ENCODE data around the gene PARD6A. TPM values are rescaled to one million over a fixed set of nuclear protein-coding genes. Genes with fewer than 3 reads are reported as not detected.
A peak's percentile ranks its signal among the peaks of the same experiment; 100 is the strongest.

The PARD6A gene
- total and polyA plus RNA-seq, 7 donors = 4.2 to 16.6 (median 12.8) TPM

DNA sequence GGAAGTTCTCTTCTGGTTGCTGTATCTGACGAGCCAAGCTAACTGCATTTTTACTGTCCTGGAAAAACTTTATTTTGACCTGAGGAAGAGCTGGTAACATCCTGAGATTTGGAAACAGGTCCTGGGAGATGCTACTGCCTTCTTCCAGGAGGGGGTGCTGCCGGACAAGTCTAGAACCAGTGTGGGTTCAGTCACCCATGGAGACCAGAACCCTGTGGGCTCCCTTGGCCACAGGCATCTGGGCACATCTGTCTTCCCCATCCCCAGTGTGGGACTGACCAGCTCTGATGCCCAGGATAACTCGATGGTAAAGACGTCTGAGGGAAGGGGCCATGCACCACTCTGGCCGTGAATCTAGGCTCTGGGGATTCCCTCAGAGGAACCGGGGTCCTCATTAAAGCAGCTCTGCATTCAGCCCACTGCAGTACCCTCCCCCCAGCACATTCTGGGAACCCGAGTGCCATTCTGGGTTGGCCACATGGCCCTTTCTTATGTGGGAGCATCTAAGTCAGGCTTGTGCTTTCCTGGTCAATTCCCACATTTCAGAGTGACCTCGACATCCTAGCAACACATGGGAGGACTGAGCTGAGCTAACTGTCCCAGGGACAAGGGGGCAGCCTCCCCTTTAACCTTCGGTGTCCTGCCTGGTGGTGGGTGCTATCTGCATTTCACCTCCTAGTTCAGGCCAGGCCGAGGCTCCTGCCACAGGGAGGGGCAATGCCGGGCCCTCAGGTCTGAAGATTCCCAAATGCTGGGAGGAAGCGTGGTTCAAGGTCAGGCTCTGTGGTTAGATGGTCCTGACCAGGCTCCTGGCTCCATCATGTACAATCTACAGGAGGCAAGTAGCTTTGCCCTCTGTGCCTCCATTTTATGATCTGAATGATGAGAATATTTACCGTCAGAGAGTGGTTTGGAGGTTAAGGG is 12.2 kb downstream of the PARD6A start:
- peak; percentile 83 for DNase-seq
- Histone ChIP-seq H3K4me3 (no peak overlapping the region), H3K27me3 (no peaks in the 10 kb centered on the region), H3K4me1 (peaks cover 0 to 27% (median 24%) of the 10 kb centered on the region in 4 donors), H3K27ac (peak overlapping the region; percentile 58 to 72 (median 70)), H3K36me3 (no peaks in the 10 kb centered on the region), H3K9me3 (no peaks in the 10 kb centered on the region)
- intact Hi-C loops (cut with DNase I) = loop anchor here (2.0 to 5.0 kb wide), 2 partner anchors 46 to 144 kb away; partner anchors contain the start of gene GFOD2
- 28 to 54% methylated on average over 13 of the region's 13 CpGs for WGBS, 2 donors
- no peak for TF ChIP-seq POLR2A (IDR thresholded peaks at IDR 0.05)
- TF ChIP-seq, protein P1, sequence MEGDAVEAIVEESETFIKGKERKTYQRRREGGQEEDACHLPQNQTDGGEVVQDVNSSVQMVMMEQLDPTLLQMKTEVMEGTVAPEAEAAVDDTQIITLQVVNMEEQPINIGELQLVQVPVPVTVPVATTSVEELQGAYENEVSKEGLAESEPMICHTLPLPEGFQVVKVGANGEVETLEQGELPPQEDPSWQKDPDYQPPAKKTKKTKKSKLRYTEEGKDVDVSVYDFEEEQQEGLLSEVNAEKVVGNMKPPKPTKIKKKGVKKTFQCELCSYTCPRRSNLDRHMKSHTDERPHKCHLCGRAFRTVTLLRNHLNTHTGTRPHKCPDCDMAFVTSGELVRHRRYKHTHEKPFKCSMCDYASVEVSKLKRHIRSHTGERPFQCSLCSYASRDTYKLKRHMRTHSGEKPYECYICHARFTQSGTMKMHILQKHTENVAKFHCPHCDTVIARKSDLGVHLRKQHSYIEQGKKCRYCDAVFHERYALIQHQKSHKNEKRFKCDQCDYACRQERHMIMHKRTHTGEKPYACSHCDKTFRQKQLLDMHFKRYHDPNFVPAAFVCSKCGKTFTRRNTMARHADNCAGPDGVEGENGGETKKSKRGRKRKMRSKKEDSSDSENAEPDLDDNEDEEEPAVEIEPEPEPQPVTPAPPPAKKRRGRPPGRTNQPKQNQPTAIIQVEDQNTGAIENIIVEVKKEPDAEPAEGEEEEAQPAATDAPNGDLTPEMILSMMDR (IDR thresholded peaks at IDR 0.05) = peak in 3 of 4 experiments; percentile 57 to 74 (median 66)

DNA sequence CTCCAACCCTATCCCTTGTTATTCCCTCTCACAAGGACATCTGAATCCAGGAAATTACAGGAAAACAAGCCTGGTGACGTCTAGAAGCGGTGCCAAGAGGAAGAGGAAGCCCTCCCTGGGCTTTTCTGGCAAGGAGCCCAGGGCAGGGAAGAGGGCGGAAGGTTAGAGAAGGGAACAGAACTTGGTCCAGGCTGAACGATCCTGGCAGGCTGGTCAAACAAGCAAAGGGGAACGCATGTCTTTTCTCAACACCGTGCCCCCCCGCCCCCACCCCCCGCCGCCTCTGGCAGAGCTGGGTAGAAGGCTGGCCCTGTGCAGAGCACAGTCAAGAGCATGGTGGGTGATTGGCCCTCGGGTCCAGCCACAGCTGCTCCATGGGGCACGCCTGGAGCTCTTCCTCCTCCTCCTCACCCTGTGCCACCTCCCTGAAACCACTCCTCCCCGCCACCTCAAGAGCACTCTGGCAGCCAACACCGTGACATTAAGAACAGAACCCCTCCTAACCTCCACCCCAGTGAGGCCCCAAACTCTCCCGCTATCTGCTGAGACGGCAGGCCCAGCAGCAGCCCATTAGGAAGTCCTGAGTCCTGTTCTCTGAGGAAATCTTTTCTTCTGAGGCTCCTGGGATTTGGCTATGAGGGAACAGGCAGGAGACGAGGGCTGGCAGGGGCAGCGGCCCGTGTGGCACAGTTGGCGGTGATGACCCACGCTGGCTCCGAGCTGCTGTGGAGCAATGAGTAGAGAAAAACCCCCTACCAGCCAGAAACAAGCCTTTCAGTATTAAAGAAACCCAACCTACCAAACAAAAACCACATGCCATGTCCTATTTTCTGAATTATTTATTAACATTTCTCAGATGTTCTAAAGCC is 13.2 kb downstream of the PARD6A start:
- Histone ChIP-seq H3K27me3 (no peaks in the 10 kb centered on the region), H3K4me1 (peaks cover 0 to 32% (median 28%) of the 10 kb centered on the region in 4 donors), H3K4me3 (no peak overlapping the region), H3K9me3 (no peaks in the 10 kb centered on the region), H3K36me3 (no peaks in the 10 kb centered on the region), H3K27ac (peak overlapping the region; percentile 58 to 72 (median 70))
- DNase-seq = peak; percentile 84
- WGBS, 2 donors = 26 to 50% methylated on average over 21 of the region's 21 CpGs
- intact Hi-C loops (cut with DNase I) = loop anchor here (2.0 to 5.0 kb wide), 2 partner anchors 45 to 143 kb away; partner anchors contain the start of gene GFOD2
- TF ChIP-seq POLR2A (IDR thresholded peaks at IDR 0.05) = no peak
- peak in 2 of 4 donors; percentile 26 to 39 for TF ChIP-seq POLR2AphosphoS5 (IDR thresholded peaks at IDR 0.05)
- TF ChIP-seq, protein P1 (IDR thresholded peaks at IDR 0.05) = no peak

DNA sequence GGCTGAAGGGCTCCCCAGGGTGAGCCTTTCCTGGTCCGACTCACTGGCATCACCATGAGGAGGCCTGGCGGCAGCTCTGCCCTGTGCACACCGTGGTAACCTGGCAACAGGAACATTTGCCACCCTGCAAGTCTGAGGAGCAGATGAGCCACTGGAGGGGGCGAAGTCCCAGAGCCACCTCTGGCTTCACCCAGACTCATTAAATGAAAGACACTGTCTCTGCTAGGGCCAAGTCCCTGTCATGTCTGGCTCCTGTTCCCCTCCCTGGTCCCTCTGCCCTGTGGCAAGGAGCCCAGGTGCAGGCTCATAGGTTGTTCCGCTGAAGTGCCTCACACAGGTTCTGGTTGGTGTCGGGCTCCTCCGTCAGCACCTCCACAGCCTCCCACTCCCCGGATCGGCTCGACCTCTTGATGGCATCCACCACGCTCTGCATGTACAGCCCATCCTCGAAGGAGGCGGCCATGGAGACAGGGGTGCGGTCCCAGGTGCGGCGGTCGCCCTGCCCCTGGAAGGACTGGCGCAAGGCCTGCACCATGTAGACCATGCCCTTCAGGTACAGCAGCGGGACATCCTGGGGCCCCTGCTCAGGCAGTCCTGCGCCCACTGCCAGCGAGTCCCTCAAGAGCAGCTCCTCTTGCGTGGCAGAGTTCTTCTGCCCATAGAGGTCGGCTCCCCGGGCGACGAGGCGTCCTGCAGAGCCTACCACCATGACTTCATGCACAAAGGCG is 14.3 kb downstream of the PARD6A start:
- no peak for DNase-seq
- 47 to 92% methylated on average over 28 of the region's 28 CpGs for WGBS, 2 donors
- intact Hi-C loops (cut with DNase I) = loop anchor here (5.0 kb wide), 1 partner anchor 142 kb away; no protein-coding TSS in a partner anchor

DNA sequence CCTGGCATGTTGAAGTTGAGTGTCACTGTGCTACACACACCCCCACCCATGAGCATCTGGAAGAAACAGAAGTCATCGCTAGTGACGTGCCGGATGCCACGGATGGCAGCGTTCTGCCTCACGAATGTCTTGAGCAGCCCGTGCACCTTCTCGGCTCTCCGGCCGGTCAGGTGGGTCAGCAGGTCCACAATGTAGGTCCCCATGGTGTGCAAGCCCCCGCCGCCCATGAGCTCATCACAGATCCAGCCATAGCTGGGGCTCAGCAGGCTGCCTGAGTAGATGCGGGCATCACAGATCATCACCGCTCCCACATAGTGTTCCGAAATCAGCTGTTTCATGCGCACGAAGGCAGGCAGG is 14.8 kb downstream of the PARD6A start:
- intact Hi-C loops (cut with DNase I) = no loop called here
- no peaks in the 10 kb centered on the region for H3K9me3 ChIP-seq
- H3K4me3 ChIP-seq = no peak overlapping the region
- TF ChIP-seq EP300 (IDR thresholded peaks at IDR 0.05) = no peak
- no peak for TF ChIP-seq POLR2A (IDR thresholded peaks at IDR 0.05)
- TF ChIP-seq POLR2AphosphoS5 (IDR thresholded peaks at IDR 0.05) = no peak
- TF ChIP-seq, protein P1 (IDR thresholded peaks at IDR 0.05) = no peak
- no peaks in the 10 kb centered on the region for H3K27me3 ChIP-seq
- WGBS, 2 donors = 96% methylated on average over 17 of the region's 17 CpGs
- H3K36me3 ChIP-seq = no peaks in the 10 kb centered on the region
- peaks cover 0 to 33% (median 29%) of the 10 kb centered on the region in 4 donors for H3K4me1 ChIP-seq
- H3K27ac ChIP-seq = no peak overlapping the region
- no peak for DNase-seq

More for the DNA sequence above, 14.3 kb downstream of the PARD6A start:
- H3K4me3 ChIP-seq = no peak overlapping the region
- peak overlapping the region; percentile 58 to 72 (median 70) for H3K27ac ChIP-seq
- H3K4me1 ChIP-seq = peaks cover 0 to 33% (median 29%) of the 10 kb centered on the region in 4 donors
- no peaks in the 10 kb centered on the region for H3K36me3 ChIP-seq
- H3K27me3 ChIP-seq = no peaks in the 10 kb centered on the region
- TF ChIP-seq EP300 (IDR thresholded peaks at IDR 0.05) (no peak), POLR2A (IDR thresholded peaks at IDR 0.05) (no peak), POLR2AphosphoS5 (IDR thresholded peaks at IDR 0.05) (no peak)
- TF ChIP-seq, protein P1 (IDR thresholded peaks at IDR 0.05) = no peak
- H3K9me3 ChIP-seq = no peaks in the 10 kb centered on the region
